Right lobe of liver (tissue), 6 donors: Measurements from ENCODE around the gene DLG4. TPM values are rescaled to one million over a fixed set of nuclear protein-coding genes. Genes with fewer than 3 reads are reported as not detected.

Experiments used
- ATAC-seq, 4 donors: fragments of 200-7000 bp; cut with Tn5 transposase; one replicate each; pipeline ENCODE4 v1.9.1; 2020; ENCODE audit warnings: mild to moderate bottlenecking in 4 of 4, moderate library complexity in 4 of 4
- DNase-seq, 3 donors: peaks; one replicate each; pipeline ENCODE4 v3.0.0-alpha.2; 2020
- H3K27ac ChIP-seq, 3 donors: fragments of 200-600 bp; one replicate each; pipeline ENCODE4 v1.8.0; 2022
- H3K27me3 ChIP-seq, 2 donors: fragments of 200-600 bp; one replicate each; pipeline ENCODE4 v1.8.0; 2022
- H3K36me3 ChIP-seq, 4 donors: fragments of 200-600 bp; sonication (generic) in 1 of 4; one replicate each; pipeline versions ENCODE4 v1.5.1 to v1.8.0; 2017 to 2022; ENCODE audit warnings: control low read depth in 1 of 4
- H3K4me1 ChIP-seq, 4 donors: fragments of 200-600 bp; sonication (generic) in 1 of 4; one replicate each; pipeline versions ENCODE4 v1.5.1 to v1.8.0; 2017 to 2022; ENCODE audit warnings: control low read depth in 1 of 4
- H3K4me3 ChIP-seq, 3 donors: fragments of 200-600 bp; one replicate each; pipeline ENCODE4 v1.8.0; 2022
- H3K9me3 ChIP-seq, 4 donors: fragments of 200-600 bp; sonication (generic) in 1 of 4; one replicate each; pipeline versions ENCODE4 v1.5.1 to v1.8.0; 2017 to 2022; ENCODE audit warnings: control low read depth in 1 of 4
- CTCF ChIP-seq, 4 donors: fragments of 200-600 bp in 3 of 4; fragments of 450-650 bp in 1 of 4; IDR thresholded peaks; one replicate each; pipeline versions ENCODE4 v1.5.1 to v1.8.0; 2016 to 2022; ENCODE audit warnings: antibody characterized with exemption in 4 of 4, mild to moderate bottlenecking in 2 of 4
- POLR2A ChIP-seq: fragments of 450-650 bp; IDR thresholded peaks from one replicate; pipeline ENCODE4 v1.6.1; 2017; ENCODE audit warnings: antibody characterized with exemption, mild to moderate bottlenecking
- WGBS: methylation state at CpG from one replicate; pipeline ENCODE4 v1.1.6; 2018; ENCODE audit warnings: low coverage, low lambda C conversion rate; ENCODE audit not compliant: insufficient coverage; ENCODE audit errors: missing lambda C conversion rate; 5-methylcytosine and 5-hydroxymethylcytosine counted together
- intact Hi-C, 2 donors: fragments of 100-400 bp; cut with DNase I; formaldehyde crosslinking; loops; one replicate each; pipeline versions ENCODE4 v1.11.2 to v1.14.1; 2022
- total RNA-seq, 6 experiments: library from RNA; depleted of rRNA in 2 of 6; stranded (reverse); fragments of >200 nt in 2 of 6; fragmentation: NEBNext Ultra II Directional in 3 of 6; extraction: Animal tissue kit (Norgen Biotek cat#: 25700) in 3 of 6; gene quantifications; one replicate each; pipeline versions ENCODE4 v1.1.0 to v1.2.4, GENCODE V29; 2016 to 2023
- donor health status: DM: no; HTN: yes; CAD: no.
- donor health status: DM: no; HTN: no; CAD: no.
- donor health status: DM: no; HTN: no; CAD: no.
- donor health status: DM: no; HTN: yes; CAD: no.
- donor health status: DM: no; HTN: yes; CAD: no.

DLG4 gene
- total RNA-seq, 6 experiments from 2014 or later = 3.0 to 6.4 (median 4.1) TPM

GRCh38 chr17:7214300-7215135 lies 5.1 kb downstream of the DLG4 start:
- H3K36me3 ChIP-seq = no peaks in the 10 kb centered on the region
- no peaks in the 10 kb centered on the region for H3K9me3 ChIP-seq
- WGBS = 1% methylated on average over 31 of the region's 45 CpGs
- peaks cover 0 to 15% (median 5%) of the 10 kb centered on the region in 4 donors for H3K4me1 ChIP-seq
- intact Hi-C loops = no loop called here
- peak overlapping the region; percentile 37 to 49 (median 38) for H3K4me3 ChIP-seq
- DNase-seq (peak; percentile 98 to 99 (median 98)), ATAC-seq (peak; percentile 88 to 93 (median 90))
- TF ChIP-seq POLR2A (no peak), CTCF (IDR thresholded peaks at IDR 0.05) (peak; percentile 51 to 67 (median 64))
- peak overlapping the region in 2 of 3 donors; percentile 29 to 34 for H3K27ac ChIP-seq
- H3K27me3 ChIP-seq = no peaks in the 10 kb centered on the region

- peak in 2 of 3 donors; percentile 77 to 81 for DNase-seq
- WGBS = 4% methylated on average over 15 of the region's 15 CpGs
- TF ChIP-seq CTCF (IDR thresholded peaks at IDR 0.05) = peak in 3 of 4 donors; percentile 21 to 32 (median 30)
- no peak for TF ChIP-seq POLR2A
- Histone ChIP-seq H3K27me3 (no peaks in the 10 kb centered on the region), H3K4me1 (peaks cover 0 to 9% (median 1%) of the 10 kb centered on the region in 4 donors), H3K9me3 (no peaks in the 10 kb centered on the region), H3K27ac (no peak overlapping the region), H3K36me3 (no peaks in the 10 kb centered on the region), H3K4me3 (peak overlapping the region; percentile 37 to 49 (median 38))
- ATAC-seq = peak; percentile 1 to 29 (median 9)
- intact Hi-C loops = no loop called here
These were observed 5.7 kb downstream of the DLG4 start for GRCh38 chr17:7213895-7214299.

- DNase-seq (no peak), ATAC-seq (no peak)
- WGBS = 56% methylated on average over 22 of the region's 37 CpGs
- Histone ChIP-seq H3K27ac (no peak overlapping the region), H3K27me3 (no peaks in the 10 kb centered on the region), H3K36me3 (no peaks in the 10 kb centered on the region), H3K9me3 (no peaks in the 10 kb centered on the region), H3K4me3 (no peak overlapping the region), H3K4me1 (peaks cover 0 to 8% (median under 1%) of the 10 kb centered on the region in 4 donors)
- intact Hi-C loops = no loop called here
- TF ChIP-seq CTCF (IDR thresholded peaks at IDR 0.05) = no peak
- TF ChIP-seq POLR2A = no peak
These were observed 8.0 kb downstream of the DLG4 start for GRCh38 chr17:7211491-7212273.

- Histone ChIP-seq H3K9me3 (no peaks in the 10 kb centered on the region), H3K36me3 (no peaks in the 10 kb centered on the region), H3K27ac (no peak overlapping the region), H3K4me1 (peaks cover 0 to 8% (median under 1%) of the 10 kb centered on the region in 4 donors), H3K4me3 (no peak overlapping the region), H3K27me3 (no peaks in the 10 kb centered on the region)
- 85% methylated on average over 6 of the region's 9 CpGs for WGBS
- ATAC-seq (no peak), DNase-seq (no peak)
- intact Hi-C loops = no loop called here
- no peak for TF ChIP-seq CTCF (IDR thresholded peaks at IDR 0.05)
- no peak for TF ChIP-seq POLR2A
These were observed 10.7 kb downstream of the DLG4 start for GRCh38 chr17:7208754-7209460.
